Activated naive CD8-positive, alpha-beta T cell (primary cell): Measurements from ENCODE around the gene SLX4.

Experiments used
- H3K27ac Mint-ChIP-seq: one replicate; pipeline ENCODE4 v1.8.0; 2021; ENCODE audit warnings: mixed read lengths
- H3K27me3 Mint-ChIP-seq: one replicate; pipeline ENCODE4 v1.8.0; 2021; ENCODE audit warnings: mixed read lengths
- H3K36me3 Mint-ChIP-seq: one replicate; pipeline ENCODE4 v1.8.0; 2021; ENCODE audit warnings: mixed read lengths
- H3K4me1 Mint-ChIP-seq: one replicate; pipeline ENCODE4 v1.8.0; 2021; ENCODE audit warnings: low read depth, mixed read lengths
- H3K4me3 Mint-ChIP-seq: one replicate; pipeline ENCODE4 v1.8.0; 2021; ENCODE audit warnings: mild to moderate bottlenecking, mixed read lengths
- H3K9me3 Mint-ChIP-seq: one replicate; pipeline ENCODE4 v1.8.0; 2021; ENCODE audit warnings: low read depth, mixed read lengths

Gene SLX4

DNA sequence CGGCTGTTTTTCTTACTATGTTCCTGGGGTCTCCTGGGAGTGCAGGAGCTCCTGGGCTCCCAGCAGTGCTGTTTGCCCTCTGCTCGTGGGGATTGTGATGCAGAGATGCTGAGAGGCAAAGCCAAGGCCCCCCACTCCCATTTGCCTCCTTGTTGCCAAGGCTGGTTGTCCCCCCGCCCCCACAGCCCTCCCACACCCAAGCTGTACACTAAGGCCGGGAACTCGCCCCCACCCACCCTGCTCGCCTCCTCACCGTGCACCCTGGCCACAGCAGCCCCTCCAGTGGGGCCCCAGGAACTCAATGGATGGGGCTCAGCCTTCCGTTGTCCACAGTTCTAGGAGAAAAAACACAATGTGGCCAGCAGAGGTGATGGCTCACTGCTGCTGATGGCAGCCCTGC, 44.4 kb downstream of the SLX4 start:
- Mint-ChIP-seq H3K9me3 (no peaks in the 10 kb centered on the region), H3K27ac (peak overlapping the region; percentile 16), H3K36me3 (peaks cover 8% of the 10 kb centered on the region), H3K4me1 (peaks cover 5% of the 10 kb centered on the region), H3K27me3 (no peaks in the 10 kb centered on the region), H3K4me3 (no peak overlapping the region)

DNA sequence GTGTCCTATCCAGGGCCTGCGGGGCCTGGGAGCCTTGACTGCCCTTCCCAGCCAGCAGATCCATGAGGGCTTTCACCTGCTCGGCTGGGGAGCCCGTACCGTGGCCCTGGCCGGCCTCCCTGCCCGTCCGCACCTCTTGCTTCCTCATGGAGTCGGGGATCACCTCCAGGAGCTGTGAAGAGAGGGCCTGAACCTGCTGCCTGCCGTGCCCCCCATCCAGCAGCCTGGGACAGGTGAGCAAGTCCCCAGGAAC, 46.6 kb downstream of the SLX4 start:
- Mint-ChIP-seq H3K27ac (no peak overlapping the region), H3K4me1 (peaks cover 2% of the 10 kb centered on the region), H3K27me3 (no peaks in the 10 kb centered on the region), H3K4me3 (no peak overlapping the region), H3K36me3 (no peaks in the 10 kb centered on the region), H3K9me3 (no peaks in the 10 kb centered on the region)

DNA sequence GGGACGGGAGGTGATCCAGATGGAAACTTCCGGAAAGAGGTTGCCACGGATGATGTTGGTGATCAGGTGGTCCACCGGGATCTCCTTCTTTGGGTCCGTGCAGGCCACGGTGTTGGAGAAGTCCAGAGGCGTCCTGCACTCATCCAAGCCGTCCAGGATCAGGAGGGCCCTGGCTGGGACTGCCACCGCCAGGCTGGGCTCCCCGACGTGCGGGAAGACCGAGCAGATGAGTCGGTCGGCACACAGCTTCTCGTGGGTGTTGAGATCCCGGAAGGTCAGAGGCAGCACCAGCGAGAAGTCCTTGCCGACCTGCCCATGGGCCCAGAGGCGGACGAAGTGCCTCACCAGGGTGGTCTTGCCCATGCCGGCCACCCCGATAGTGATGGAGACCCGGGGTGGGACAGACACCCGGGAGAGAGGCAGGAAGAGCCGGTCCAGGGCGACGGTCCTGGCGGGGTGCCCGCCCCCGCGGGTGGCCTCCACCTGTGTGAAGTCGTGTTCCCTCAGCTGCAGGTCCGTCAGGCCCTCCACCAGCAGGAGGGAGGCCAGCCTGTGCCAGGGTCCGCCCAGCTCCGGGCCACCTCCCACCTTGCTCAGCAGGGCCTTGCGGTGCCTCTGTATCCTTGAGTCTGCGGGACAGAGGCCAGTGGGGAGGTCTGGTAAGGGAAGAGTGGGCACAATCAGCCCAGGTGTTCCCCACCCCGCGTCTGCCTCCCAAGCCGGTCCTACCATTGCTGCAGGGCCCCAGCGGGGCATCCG, 47.1 kb downstream of the SLX4 start:
- H3K36me3 Mint-ChIP-seq: no peaks in the 10 kb centered on the region
- H3K27ac Mint-ChIP-seq: no peak overlapping the region
- H3K4me1 Mint-ChIP-seq: peaks cover 2% of the 10 kb centered on the region
- no peaks in the 10 kb centered on the region for H3K27me3 Mint-ChIP-seq
- no peak overlapping the region for H3K4me3 Mint-ChIP-seq
- no peaks in the 10 kb centered on the region for H3K9me3 Mint-ChIP-seq

DNA sequence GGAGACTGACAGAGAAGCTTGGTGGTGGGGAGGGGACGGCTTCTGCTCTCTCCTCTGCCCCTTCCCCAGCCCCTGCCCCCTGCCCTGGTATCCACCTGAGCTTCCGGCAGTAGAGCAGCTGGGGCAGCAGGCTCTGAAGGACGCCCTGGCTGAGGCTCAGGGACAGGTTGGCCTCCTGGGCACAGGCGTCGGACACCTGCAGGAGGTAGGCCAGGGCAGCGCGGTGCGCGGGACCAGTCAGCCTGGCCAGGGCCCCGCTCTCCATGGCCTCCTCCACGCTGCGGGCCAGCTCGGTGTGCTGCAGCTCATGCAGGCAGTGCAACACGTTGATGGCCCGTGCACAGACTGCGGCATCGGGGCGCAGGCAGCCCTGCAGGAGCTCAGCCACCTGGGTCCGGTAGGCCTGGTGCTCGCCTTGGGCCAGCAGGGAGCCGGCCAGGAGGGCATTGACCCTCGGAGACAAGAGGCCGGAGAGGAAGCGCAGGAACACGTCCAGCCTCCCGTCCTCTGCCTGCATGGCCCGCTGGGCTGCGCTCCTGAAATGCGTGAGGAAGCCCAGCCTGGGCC, 48.4 kb downstream of the SLX4 start:
- Mint-ChIP-seq H3K4me1 (peaks cover 2% of the 10 kb centered on the region), H3K27me3 (no peaks in the 10 kb centered on the region), H3K27ac (no peak overlapping the region), H3K4me3 (no peak overlapping the region), H3K9me3 (no peaks in the 10 kb centered on the region), H3K36me3 (no peaks in the 10 kb centered on the region)

DNA sequence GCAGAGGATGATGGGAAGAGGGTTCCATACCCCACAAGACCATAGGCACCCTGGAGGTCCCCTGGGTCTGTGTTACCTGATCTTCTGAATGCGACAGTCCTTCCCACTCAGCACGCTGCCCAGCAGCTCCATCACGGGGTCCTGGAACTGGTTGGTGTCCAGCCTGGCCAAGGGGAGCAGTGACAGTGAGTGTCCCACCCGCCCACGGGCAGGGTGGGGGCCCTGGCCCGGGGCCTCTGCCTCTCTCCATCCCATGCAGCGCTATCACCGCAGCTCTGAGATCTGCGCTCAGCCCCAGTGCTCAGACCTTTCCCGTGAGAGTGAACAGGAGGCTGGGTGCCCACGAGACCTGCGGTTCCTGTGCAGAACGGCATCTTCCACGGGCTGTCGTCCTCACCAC, 49.8 kb downstream of the SLX4 start:
- Mint-ChIP-seq H3K27me3 (no peaks in the 10 kb centered on the region), H3K27ac (no peak overlapping the region), H3K4me1 (peaks cover 2% of the 10 kb centered on the region), H3K9me3 (no peaks in the 10 kb centered on the region), H3K36me3 (peaks cover 2% of the 10 kb centered on the region), H3K4me3 (no peak overlapping the region)

DNA sequence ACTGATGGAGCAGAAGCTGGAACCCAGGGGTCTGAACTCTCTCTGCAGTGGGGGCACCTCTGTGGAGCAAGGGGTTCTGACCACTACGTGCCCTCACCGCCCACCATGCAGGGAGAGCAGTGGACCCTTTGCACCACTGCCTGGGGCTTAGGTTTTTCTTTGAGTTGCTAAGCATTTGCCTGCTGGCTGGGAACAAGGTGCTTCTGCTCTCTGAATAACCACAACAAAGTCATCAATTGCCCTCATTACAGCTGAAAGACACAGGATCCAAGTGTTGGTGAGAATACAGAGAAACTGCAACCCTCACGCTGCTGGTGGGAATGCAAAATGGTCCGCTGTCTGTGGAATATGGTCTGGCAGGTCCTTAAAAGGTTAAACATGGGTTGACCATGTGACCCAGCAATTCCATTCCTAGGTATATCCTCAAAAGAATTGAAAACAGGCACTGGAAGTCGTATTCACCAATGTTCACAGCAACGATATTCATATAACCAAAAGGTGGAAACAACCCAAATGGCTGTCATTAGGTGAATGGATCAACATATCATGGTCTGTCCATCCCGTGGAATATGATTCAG, 57.0 kb downstream of the SLX4 start:
- no peaks in the 10 kb centered on the region for H3K9me3 Mint-ChIP-seq
- no peak overlapping the region for H3K27ac Mint-ChIP-seq
- H3K27me3 Mint-ChIP-seq: no peaks in the 10 kb centered on the region
- H3K4me1 Mint-ChIP-seq: peaks cover 3% of the 10 kb centered on the region
- H3K36me3 Mint-ChIP-seq: peaks cover 23% of the 10 kb centered on the region
- H3K4me3 Mint-ChIP-seq: no peak overlapping the region

DNA sequence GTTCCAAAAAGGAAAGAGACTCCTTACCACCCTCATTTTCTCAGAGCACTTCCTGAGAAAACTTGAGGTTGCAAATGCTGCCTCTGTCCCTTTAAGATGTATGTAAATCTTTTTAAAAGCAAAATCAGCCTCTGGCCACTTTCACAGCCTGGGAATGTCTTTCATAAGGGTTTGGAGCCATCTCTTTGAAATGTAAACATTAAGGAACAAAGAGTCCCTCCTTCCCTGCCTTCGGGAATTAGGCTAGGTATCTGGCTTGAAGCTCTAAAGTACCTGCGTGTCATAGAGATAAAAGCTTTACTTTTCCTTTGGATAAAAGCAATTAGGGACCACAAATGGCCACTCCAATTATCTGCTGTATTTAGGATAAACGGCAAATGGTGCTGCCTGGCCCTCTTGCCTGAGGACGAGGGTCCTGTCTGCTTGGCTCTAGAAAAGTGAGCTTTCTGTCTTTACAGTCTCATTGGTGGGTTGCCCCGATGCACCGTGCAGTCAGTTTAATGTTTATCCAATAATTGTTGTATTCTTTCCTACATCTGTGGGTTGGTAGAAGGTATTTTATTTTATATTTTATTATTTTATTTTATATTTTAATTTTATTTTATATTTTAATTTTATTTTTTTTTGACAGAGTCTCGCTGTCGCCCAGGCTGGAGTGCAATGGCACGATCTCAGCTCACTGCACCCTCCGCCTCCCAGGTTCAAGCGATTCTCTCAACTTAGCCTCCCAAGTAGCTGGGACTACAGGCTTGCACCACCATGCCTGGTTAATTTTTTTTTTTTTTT, 58.1 kb downstream of the SLX4 start:
- H3K36me3 Mint-ChIP-seq: peaks cover 23% of the 10 kb centered on the region
- H3K27ac Mint-ChIP-seq: no peak overlapping the region
- H3K9me3 Mint-ChIP-seq: no peaks in the 10 kb centered on the region

DNA sequence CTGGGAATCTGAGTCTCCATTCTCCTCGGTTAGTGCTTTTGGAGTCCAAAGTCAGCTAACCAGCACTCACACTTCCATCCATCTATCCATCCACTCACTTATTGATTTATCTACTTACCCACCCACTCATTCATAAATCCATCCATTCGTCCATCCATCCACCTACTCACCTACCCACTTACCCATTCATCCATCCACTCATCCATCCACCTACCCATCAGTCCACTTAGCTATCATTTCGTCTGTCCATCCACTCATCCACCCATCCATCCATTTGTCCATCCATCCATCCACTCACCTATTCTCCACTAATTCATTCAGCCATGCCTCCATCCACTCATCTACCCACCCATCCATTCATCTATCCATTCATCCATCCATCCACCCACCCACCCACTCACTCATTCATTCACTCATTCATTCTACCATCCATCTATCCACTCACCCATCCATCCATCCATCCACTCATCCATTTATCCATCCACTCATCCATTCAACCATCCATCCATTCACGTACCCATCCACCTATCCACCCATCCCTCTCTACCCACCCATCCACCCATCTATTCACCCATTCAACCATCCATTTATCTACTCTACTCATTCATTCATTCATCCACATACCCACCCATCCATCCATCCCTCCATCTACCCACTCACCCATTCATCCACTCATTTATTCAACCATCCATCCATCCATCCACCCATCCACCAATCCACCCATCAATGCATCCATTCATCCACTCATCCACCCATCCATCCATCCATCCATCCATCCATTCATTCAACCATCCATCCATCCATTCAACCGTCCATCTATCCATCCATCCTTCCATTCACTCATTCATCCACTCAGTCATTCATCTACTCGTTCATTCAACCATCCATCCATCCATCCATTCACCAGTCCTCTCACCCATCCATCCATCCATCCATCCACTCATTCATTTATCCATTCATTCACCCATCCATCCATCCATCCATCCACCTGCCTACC, 60.3 kb downstream of the SLX4 start:
- Mint-ChIP-seq H3K4me1 (peaks cover 3% of the 10 kb centered on the region), H3K4me3 (no peak overlapping the region), H3K27ac (peak overlapping the region; percentile 62), H3K36me3 (peaks cover 24% of the 10 kb centered on the region), H3K27me3 (no peaks in the 10 kb centered on the region), H3K9me3 (no peaks in the 10 kb centered on the region)

More for the DNA sequence above, 58.1 kb downstream of the SLX4 start:
- Mint-ChIP-seq H3K4me1 (peaks cover 3% of the 10 kb centered on the region), H3K27me3 (no peaks in the 10 kb centered on the region), H3K4me3 (no peak overlapping the region)

DNA sequence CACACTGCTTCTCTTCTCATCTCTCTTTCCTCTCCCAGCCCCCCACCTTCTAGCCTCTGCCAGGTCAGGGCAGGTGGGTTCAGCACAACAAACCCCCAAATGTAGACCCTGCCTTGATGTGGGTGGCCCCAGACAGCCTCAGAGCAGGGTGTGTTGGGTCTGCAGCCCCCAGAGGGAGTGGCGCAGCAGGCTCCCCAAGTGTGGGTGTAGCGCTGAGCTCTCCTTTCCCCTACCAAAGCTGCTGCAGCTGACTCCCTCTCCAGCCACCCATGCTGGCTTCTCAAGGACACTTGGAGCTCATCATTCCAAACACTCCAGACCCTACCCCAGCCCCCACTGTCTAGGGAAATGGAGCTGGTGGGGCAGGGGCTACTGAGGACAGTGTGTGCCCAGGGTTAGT, 61.5 kb downstream of the SLX4 start:
- Mint-ChIP-seq H3K9me3 (no peaks in the 10 kb centered on the region), H3K36me3 (peaks cover 23% of the 10 kb centered on the region), H3K27me3 (no peaks in the 10 kb centered on the region), H3K27ac (no peak overlapping the region), H3K4me1 (peaks cover 3% of the 10 kb centered on the region), H3K4me3 (no peak overlapping the region)

DNA sequence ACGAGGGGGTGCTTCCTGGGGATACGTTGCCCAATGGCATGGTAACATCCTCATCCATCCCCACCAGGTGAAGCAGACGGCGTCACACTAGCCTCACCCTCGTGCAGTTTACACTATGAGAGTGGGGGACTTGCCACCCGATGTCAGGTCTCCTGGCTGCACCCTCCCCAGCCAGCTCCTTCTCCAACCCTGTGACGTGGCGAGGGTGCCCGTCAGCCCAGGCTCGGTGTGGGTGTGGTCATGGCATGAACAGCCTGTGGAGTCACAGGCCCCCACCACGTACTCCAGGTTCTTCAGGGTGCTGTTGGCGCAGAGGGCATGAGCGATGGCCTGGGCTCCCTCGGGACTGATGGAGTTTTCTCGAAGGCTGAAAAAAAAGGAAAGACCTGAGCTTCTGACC, 62.5 kb downstream of the SLX4 start:
- Mint-ChIP-seq H3K9me3 (no peaks in the 10 kb centered on the region), H3K27ac (no peak overlapping the region), H3K4me3 (no peak overlapping the region), H3K27me3 (no peaks in the 10 kb centered on the region), H3K4me1 (no peaks in the 10 kb centered on the region), H3K36me3 (peaks cover 20% of the 10 kb centered on the region)

DNA sequence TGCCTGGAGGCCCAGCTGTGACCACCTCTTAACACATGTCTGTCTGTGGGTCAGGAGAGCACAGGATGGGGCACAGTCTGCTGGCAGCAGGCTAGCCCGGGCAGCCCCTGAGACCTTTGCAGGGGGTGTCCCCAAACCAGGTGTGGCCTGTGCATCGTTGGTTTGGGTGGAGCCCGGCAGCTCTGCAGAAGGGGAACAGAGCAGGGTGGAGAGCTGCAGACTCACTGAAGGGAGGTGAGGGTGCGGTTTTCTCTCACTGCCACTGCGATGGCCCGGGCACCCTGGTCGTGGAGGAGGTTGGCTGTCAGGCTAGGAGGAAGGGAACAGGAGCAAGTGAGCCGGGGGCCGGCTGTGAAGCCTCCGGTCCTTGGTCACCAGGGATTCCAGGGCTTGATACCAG, 63.0 kb downstream of the SLX4 start:
- Mint-ChIP-seq H3K4me3 (no peak overlapping the region), H3K4me1 (no peaks in the 10 kb centered on the region), H3K36me3 (peaks cover 20% of the 10 kb centered on the region), H3K27ac (no peak overlapping the region), H3K27me3 (no peaks in the 10 kb centered on the region), H3K9me3 (no peaks in the 10 kb centered on the region)

DNA sequence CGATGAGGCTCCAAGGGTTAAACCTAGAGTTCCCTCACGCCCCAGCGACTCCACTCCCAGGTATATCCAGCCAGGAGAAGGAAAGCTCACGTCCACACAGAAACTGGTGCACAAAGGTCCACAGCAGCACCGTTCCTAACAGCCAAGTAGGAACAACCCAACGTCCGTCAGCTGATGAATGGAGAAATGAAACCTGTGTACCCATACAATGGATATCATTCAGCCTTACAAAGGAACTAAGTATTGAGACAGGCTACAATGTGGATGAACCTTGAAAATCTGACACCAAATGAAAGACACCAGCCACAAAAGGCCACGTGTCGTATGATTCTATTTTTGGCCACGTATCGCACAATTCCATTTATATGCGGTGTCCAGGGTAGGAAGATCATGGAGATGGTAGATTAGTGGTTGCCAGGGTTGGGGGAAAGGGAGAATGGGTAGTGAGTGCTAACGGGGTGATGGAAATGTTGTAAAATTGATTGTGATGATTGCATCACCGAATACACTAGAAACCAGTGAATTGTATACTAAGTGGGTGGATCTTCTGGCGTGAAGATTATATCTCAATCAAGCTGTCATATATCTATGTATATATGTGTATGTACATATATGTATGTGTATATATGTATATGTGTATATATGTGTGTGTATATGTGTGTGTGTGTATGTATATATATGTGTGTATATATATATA, 64.3 kb downstream of the SLX4 start:
- Mint-ChIP-seq H3K9me3 (no peaks in the 10 kb centered on the region), H3K36me3 (peaks cover 19% of the 10 kb centered on the region), H3K27me3 (no peaks in the 10 kb centered on the region), H3K4me3 (no peak overlapping the region), H3K27ac (peak overlapping the region; percentile 50), H3K4me1 (no peaks in the 10 kb centered on the region)

DNA sequence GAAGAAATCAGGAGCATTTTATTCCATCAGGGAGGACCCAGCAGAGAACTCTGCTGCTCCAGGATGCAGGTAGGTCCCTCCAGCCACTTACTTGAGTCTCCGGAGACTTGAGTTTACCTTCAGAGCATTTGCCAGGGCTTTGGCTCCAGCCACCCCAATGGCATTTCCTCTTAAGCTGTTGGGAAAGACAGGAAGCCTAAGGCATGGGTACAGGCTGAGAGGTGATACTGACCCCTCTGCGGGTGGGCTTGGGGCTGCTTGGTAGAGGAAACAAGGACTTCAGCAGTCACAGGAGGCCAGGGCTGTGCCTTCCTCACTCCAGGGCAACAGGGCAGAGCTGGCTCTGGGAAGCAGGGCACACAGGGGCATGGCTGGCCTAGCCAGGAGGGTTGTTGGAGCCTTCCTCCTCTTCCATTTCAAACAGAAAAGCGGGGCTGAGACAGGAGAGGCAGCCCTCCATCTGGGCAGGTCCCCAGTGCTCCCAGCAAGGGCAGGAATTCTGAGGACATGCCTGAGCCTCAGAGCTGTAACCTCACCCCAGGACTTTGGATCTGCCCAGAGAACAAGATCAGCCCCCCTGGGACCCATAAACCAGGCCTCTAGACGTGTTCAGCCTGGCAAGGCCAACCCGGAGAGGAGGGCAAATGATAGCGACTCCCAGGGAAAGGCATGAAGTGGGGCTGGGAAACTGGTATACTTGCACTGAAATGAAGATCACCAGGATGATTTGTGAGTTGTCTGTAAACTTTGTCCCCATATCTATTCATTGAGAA, 68.6 kb downstream of the SLX4 start:
- peaks cover 3% of the 10 kb centered on the region for H3K36me3 Mint-ChIP-seq

More for the DNA sequence above, 68.6 kb downstream of the SLX4 start:
- no peaks in the 10 kb centered on the region for H3K4me1 Mint-ChIP-seq
- no peaks in the 10 kb centered on the region for H3K9me3 Mint-ChIP-seq
- peak overlapping the region; percentile 61 for H3K27ac Mint-ChIP-seq
- H3K4me3 Mint-ChIP-seq: no peak overlapping the region
- H3K27me3 Mint-ChIP-seq: no peaks in the 10 kb centered on the region
